GM21528 (cell line): ENCODE measurements around the gene CTNNAL1.
"Not testable (repeated sequence)": the region's sequence is repeated elsewhere in the genome, so short reads cannot be mapped to it uniquely, and the experiment has no call there.

Experiments
- ATAC-seq: cut with Tn5 transposase; IDR thresholded peaks from one replicate; pipeline ENCODE4 v1.9.1; 2021; ENCODE audit warnings: mild to moderate bottlenecking, moderate library complexity; ENCODE audit not compliant: unreplicated experiment, low FRiP score

CTNNAL1 gene

GRCh38 chr9:108934323-108934893 is 78.9 kb downstream of the CTNNAL1 start, which contains the start of gene ABITRAM:
ABITRAM (plus strand) TSS chr9:108934400; CDS start chr9:108934487, 87 bp downstream.
- peak; percentile 87 for ATAC-seq

- ATAC-seq = peak; percentile 89
Measured at GRCh38 chr9:108933718-108934322, 79.5 kb downstream of the CTNNAL1 start, which contains the start of gene ELP1. ELP1 (minus strand) TSS chr9:108934124; CDS start chr9:108931146, 2,978 bp downstream.

DNA sequence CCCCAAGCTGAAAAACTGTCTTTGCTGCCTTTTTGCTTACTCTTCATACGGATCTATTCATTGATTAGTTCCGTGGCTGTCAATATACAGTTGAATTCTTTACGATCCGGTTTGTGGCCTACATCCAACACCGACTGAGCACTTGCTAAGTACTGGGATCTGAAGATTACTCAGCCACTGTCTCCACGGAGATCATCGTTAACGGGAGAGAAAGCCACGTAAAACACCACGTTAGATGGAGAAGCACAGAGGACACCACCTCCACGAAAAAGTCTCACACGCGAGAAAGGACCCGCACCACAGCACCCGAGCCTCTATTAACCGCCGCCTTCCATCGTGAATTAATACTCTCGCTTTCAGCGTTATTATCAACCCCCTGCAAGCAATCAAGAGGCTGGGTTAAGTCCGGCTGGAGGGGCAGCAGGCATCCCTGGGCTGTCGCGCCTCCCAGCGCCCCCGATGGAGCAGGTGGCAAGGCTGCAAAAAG is 80.0 kb downstream of the CTNNAL1 start:
- ATAC-seq = peak; percentile 0

GRCh38 chr9:108928386-108928785 is 84.9 kb downstream of the CTNNAL1 start:
- ATAC-seq = no peak

DNA sequence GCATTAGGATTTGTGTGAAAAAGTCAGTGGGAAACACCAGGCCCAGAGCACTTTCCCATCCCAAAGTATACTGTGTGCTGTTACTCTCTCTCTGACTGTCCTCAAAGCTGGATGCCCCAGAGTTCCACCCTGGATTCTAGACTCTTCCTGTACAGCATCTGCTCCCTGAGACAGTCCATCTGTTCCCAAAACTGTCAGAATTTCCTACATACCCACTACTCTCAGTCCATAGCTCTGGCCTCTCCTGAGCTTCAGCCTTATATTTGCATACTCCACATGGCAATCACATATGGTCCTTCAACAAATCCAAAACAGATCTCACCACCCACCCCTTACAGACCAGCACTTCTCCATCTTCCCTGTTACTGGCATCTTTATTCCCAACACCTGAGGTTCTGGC is 88.8 kb downstream of the CTNNAL1 start:
- no peak for ATAC-seq

GRCh38 chr9:108921200-108921599 is 92.1 kb downstream of the CTNNAL1 start:
- no peak for ATAC-seq

- ATAC-seq = not testable (repeated sequence)
Measured at GRCh38 chr9:108920401-108920800, 92.9 kb downstream of the CTNNAL1 start.

GRCh38 chr9:108919517-108919916 is 93.8 kb downstream of the CTNNAL1 start:
- ATAC-seq = no peak

DNA sequence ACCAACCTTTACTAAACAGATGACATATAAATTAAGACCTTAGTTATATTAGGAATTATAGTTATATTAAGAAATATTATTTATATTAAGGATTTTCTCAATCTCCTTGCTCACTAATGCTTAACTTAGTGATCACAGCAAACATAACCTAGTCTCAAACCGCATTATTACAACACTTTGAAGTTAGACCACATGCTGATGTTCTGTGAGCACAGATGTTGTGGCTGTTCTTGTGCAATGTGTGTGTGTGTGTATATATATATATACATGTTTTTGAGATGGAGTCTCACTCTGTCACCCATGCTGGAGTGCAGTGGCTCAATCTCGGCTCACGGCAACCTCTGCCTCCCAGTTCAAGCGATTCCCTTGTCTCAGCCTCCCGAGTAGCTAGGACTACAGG is 99.9 kb downstream of the CTNNAL1 start:
- ATAC-seq = no peak

DNA sequence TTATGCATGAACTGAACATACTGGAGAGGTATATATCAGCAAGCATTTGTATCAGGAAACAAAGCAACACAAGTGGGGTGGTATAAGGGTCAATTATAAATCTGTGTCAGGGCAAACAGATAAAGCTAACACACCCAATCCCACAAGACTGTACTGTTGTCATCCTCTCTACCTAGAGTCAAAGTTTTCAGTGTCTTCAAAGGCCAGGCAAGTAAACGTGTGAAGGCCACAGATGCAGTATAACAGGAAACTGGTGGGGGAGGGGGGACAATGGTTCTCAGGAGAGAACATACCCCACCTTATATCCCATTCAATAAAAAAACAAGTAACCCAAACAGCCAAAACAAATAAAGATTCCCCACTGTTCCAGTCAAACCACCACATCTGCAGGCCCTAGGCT is 101.5 kb downstream of the CTNNAL1 start:
- no peak for ATAC-seq

- no peak for ATAC-seq
Measured at GRCh38 chr9:108910914-108911313, 102.4 kb downstream of the CTNNAL1 start.

- ATAC-seq = no peak
Measured at GRCh38 chr9:108910402-108910801, 102.9 kb downstream of the CTNNAL1 start.

DNA sequence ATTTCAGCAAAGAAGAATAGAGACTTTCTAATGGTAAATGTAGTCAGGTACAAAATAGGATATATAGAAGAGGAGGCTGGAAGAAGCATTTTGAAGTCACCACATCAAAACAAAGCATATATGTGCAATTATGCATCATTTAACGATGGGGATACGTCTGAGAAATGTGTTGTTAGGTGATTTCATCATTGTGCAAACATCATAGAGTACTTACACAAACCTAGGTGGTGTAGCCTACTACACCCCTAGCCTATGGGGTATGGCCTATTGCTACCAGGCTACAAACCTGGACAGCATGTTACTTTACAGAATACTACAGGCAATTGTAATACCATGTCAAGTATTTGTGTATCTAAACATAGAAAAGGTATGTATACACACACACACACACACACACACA is 107.8 kb downstream of the CTNNAL1 start:
- no peak for ATAC-seq

- no peak for ATAC-seq
Measured at GRCh38 chr9:108904161-108904560, 109.1 kb downstream of the CTNNAL1 start.

DNA sequence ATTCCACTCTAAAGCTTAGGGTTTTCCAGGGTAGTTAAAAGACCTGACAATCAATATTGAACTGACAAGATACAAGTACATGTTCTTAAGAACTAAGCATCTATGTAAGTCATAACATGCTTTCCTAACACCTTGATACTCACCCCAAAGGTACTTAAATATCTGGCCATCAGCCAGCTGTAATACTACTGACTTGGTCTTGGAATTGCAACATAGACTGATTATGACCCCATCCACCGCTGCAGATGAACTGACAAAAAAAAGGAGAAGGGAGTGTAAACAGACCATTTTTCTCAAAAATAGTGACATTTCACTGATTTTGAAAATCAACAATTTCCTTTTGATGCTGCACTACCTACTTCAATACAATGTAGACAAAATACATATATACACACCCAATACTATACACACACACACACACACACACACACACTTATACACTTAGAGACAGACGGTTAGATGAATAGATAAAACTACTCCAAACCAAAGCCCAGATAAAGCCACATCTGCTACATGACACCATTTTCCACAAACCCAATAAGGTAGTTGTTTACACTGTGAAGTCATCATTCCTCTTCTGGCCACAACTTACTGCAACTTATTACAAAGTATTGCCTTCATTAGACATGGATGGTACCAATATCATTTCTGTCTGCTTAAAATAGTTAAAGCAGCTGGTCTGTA is 109.7 kb downstream of the CTNNAL1 start:
- ATAC-seq = no peak

DNA sequence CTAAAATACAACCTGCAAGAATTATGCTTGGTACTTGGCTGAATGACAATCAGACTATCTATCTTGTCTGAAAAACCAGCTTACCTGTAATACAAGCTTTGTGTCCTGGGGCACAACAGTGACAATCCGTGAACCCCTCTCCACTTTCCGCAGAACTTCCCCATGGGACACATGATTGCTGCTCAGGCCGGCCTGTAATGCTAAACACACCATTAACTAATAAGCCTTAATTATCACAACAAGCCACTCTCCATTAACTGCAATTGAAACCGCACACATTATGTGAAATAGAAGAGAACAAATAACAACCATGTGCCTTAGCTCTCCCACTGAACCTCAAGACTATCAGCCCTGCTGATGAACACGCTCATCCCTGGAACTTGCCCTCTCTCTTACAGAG is 113.1 kb downstream of the CTNNAL1 start:
- ATAC-seq = no peak

DNA sequence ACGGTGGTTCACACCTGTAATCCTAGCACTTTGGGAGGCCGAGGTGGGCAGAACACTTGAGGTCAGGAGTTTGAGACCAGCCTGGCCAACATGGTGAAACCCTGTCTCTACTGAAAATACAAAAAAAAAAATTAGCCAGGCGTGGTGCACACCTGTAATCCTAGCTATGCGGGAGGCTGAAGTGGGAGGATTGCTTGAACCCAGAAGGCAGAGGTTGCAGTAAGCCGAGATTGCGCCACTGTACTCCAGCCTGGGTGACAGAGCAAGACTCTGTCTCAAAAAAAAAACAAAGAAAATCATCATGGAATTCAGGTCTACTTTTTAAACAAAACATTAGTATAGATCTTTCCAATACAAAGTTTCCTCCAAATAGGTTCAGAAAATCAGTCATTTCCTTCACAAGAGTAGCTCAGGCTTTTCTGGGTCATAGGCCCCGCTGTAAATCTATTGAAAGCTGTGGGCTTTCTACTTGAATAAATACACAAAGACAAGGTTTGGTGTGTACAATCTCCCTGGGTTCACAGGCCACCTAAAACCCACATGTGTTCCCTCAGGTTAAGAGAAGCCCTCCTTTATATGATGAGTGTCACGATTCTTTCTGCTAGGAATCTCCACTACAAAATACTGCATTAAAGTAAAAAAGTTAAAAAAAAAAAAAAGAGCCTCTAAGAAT is 114.1 kb downstream of the CTNNAL1 start:
- ATAC-seq = not testable (repeated sequence)

GRCh38 chr9:108897324-108898096 is 115.8 kb downstream of the CTNNAL1 start:
- no peak for ATAC-seq

GRCh38 chr9:108894225-108894997 is 118.9 kb downstream of the CTNNAL1 start:
- no peak for ATAC-seq
